GM19468 (cell line): ENCODE results near the gene ITGB1BP2.
"Not testable (repeated sequence)": the region's sequence is repeated elsewhere in the genome, so short reads cannot be mapped to it uniquely, and the experiment has no call there.

Source experiments
- ATAC-seq: cut with Tn5 transposase; IDR thresholded peaks from one replicate; pipeline ENCODE4 v1.9.1; 2021; ENCODE audit warnings: mild to moderate bottlenecking, moderate library complexity, moderate number of reproducible peaks; ENCODE audit not compliant: unreplicated experiment; ENCODE audit errors: extremely low read depth

The ITGB1BP2 gene

DNA sequence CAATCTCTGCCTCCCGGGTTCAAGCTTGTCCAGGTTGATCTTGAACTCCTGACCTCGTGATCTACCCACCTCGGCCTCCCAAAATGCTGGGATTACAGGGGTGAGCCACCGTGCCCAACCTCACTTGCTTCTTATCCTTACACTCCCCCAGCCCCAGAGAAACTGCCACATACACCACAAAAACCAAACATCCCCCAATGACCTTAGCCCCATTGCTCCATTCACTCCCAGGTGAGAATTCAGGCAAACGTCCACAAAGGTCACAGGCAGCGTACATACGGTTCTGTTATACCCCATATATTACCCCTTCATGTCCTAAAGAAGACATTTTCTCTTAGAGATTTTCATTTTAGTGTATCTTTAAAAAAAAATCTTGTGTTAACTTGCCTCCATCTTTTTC is 1.1 kb upstream of the ITGB1BP2 start:
- not testable (repeated sequence) for ATAC-seq

DNA sequence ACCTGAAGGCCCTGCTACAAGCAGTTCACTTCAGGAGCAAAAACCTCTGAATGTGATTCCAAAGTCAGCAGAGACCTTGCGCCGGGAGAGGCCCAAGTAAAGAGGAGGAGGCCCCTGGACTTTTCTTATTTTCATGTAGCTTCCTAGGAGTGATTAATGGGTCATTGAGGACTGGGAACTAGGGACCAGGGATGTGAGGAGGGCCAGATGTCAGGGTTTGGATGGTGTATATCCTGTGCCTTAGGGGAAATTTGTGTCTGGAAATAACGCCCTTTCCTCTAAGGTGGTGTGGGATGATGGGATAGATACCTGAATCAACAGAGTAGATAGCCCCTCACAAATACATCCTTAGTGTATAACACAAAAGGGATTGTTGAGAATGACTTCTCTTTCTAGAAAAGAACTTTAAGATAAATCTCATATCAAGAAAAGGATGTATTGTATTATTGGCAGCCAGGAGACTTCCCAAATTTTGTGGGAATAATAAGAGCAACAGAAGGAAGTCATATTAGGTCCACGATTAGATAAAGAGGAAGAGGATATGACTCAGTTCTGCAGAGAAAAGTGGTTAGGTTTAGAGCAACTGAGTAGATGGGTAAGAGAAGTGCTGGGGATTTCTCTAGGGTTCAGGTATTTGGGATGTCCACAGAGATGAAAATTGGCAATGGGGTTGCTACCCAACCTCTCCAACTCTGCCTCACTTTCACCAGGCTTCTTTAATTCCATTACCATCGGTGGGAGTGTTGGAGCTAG is 1.1 kb downstream of the ITGB1BP2 start:
- no peak for ATAC-seq

DNA sequence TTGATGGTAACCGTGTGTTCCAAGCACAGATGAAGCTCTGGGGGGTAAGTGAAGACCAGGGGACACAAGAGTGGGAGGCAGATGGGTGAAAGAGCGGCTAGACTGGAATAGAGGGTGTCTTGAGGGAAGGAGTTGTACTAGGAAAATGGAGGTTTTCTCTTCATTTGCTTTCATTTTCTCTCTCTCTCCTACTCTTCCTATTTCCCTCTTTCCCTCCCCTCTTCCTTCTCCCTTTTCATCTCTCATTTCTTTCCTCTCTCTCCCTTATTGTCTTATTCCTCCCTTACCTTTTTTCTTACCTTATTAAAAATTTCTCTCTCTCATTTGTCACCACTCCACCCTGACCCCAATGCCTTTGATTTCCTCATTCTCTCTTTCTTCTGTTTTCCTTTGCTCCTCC is 3.0 kb downstream of the ITGB1BP2 start:
- ATAC-seq: no peak

DNA sequence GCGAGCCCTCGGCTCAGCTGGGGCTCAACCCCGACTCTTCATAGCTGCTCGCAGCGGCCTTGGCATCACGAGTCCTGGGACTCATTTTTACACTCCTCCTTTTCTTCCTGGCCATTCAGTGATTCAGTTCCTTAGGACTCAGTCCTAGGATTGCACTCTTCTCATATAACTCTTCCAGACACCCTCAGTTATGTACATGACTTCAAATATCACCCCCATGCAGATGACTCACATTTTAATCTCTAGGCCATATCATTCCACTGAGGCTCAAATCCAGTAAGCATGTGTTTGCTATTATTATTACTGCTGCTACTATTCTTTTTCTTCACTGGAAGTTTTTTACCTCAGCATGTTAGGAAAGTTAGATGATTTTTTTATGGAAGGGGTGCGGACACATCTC is 14.4 kb downstream of the ITGB1BP2 start:
- no peak for ATAC-seq

DNA sequence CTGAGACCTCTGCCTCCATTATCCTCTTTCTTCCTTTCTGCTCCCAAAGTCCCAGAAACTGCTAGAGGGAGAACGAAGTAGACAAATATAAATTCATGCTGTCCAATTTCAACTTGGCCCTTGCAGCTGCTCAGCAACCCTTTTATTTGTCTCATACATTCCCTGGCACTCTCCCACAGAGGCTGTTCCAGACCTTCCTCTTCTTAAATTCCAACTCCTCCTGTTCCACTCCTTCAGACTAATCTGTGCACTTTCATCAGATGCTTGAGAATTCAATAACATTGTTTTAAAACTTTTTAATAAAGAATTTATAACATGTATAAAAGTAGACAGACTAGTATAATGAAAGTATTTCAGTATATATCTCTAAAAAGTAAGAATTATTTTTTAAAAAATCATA is 15.4 kb downstream of the ITGB1BP2 start:
- ATAC-seq: not testable (repeated sequence)

DNA sequence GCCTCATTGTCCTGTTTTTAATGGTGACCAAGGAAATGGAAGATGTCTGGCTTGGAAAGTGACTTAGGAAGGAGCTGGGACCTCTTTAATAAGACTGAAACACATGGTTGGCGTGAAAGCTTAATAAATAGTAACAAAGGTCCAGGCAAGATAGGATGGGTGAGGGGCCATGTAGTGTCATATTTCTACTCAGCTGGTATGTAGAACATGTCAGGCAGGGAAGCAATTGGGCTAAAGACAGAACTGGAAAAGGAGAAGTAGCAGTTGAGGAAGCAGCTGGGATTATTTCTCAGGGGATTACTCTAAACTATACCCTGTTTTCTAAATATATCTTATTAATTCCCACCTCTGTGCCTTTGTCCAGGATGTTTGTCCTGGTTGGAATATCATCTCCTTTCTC is 18.6 kb downstream of the ITGB1BP2 start:
- no peak for ATAC-seq

DNA sequence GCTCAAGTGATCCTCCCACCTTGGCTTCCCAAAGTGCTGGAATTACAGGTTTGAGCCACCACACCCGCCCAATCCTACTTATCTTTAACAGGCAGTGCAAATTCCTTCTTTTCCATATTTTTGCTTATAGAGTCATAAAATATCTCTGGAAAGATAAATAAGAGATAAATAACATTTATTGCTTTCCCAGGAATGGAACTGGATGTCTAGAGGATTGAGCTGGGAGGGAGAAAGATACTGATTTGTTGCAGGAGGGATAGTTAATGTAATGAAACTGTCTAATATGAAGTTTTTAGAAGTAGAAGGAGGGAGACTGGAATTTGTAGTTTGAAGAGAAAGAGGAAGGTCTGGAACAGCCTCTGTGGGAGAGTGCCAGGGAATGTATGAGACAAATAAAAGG is 20.2 kb downstream of the ITGB1BP2 start:
- ATAC-seq: no peak

DNA sequence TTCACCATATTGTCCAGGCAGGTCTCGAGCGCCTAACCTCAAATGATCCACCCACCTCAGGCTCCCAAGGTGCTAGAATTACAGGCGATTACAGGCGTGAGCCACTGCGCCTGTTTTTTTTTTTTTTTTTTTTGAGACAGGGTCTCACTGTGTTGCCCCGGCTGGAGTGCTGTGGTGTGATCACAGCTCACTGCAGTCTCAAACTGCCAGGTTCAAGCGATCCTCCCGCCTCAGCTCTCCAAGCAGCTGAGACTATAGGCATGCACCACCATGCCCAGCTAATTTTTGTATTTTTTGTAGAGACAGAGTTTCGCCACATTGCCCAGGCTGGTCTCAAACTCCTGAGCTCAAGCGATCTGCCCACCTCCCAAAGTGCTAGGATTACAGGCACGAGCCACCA is 22.9 kb downstream of the ITGB1BP2 start:
- not testable (repeated sequence) for ATAC-seq

DNA sequence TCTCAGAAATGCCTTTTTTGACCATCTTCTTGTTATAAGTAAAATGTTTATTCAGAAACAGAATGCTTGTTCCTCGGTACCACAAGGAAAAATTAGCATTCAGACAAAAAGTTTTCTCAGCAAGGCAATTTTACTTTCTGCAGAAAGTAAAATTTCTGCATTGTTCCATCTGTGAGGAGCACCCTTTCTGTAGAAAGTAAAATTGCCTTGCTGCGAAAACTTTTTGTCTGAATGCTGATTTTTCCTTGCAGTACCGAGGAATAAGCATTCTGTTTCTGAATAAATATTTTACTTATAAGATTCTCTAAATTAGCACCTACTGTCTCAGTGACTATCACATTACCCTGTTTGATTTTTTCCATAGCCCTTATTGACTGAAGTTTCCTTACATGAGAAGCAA is 24.8 kb downstream of the ITGB1BP2 start:
- no peak for ATAC-seq

DNA sequence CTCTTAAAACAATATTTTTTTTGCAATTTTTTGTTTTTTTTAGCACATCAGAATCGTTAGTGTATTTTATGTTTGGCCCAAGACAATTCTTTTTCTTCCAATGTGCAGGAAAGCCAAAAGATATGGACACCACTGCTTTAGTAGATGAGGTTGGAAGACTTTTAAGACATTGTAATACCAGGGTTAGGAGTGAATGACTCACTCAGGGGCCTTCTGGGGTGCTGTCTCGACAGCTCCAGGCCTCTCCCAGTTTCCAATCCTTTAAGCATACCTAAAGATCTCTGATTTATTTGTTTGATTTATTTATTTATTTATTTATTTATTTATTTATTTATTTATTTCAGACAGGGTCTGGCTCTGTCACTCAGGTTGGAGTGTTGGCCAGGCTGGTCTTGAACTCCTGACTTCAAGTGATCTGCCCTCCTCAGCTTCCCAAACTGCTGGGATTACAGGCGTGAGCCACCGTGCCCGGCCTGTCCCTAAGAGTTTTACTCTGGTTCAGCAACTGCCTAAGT is 47.7 kb downstream of the ITGB1BP2 start:
- not testable (repeated sequence) for ATAC-seq

DNA sequence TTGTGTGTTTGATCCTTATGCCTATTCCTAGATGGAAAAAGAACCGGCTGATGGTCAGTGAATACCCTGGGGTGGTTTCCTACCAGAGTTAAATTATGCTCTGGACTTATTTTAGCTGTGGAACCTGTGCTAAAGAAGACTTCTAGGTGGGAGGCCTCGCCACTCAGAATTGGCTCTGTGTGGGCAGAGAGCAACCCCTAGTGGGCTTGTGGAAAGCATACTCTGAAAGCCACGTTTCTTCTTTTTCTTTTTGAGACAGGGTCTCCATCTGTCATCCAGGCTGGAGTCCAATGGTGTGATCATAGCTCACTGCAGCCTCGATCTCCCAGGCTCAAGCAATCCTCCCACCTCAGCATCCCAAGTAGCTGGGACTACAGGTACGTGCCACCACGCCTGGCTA is 48.3 kb downstream of the ITGB1BP2 start:
- ATAC-seq: not testable (repeated sequence)

DNA sequence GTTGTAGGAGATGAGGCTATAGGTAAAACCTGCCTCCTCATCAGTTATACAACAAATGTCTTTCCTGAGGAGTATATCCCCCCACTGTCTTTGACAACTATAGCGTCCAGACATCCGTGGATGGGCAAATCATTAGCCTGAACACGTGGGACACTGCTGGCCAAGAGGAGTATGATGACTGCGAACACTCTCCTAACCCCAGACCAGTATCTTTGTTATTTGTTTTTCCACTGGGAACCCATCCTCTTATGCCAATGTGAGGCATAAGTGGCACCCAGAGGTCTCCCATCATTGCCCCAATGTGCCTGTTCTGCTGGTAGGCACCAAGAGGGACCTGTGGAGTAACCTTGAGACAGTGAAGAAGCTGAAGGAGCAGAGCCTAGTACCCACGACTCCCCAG is 50.9 kb downstream of the ITGB1BP2 start:
- not testable (repeated sequence) for ATAC-seq
